Keratinocyte (primary cell): ENCODE measurements around the gene NUDT21. TPM values are rescaled to one million over a fixed set of nuclear protein-coding genes. Genes with fewer than 3 reads are reported as not detected.

Experiments used
- DNase-seq: peaks from one replicate; pipeline ENCODE4 v3.0.0-alpha.2; 2011; ENCODE audit warnings: low read depth, missing footprints, low spot score
- FAIRE-seq: peaks from 2 replicates; lab custom pipeline; 2011; peaks lifted over from hg19 to GRCh38; lab: Jason Lieb, UNC
- H2AFZ ChIP-seq: 2 replicates; pipeline ENCODE4 v1.6.0; 2012; ENCODE audit warnings: low read length, control low read depth, inconsistent platforms; ENCODE audit not compliant: control insufficient read depth
- H3K27ac ChIP-seq: 2 replicates; pipeline ENCODE4 v1.5.1; 2011; ENCODE audit warnings: low read length; ENCODE audit not compliant: control insufficient read depth, insufficient read depth
- H3K27me3 ChIP-seq: 3 replicates; pipeline ENCODE4 v1.6.0; 2011; ENCODE audit warnings: low read length; ENCODE audit not compliant: control insufficient read depth, insufficient read depth; ENCODE audit errors: extremely low read depth
- H3K36me3 ChIP-seq, 2 experiments: 2 replicates in 1 of 2; 3 replicates in 1 of 2; pipeline ENCODE4 v1.5.1; 2011; ENCODE audit warnings: low read length in 2 of 2, mild to moderate bottlenecking in 1 of 2; ENCODE audit not compliant: control insufficient read depth in 2 of 2, insufficient read depth in 2 of 2; ENCODE audit errors: extremely low read depth in 1 of 2
- H3K4me1 ChIP-seq: 3 replicates; pipeline ENCODE4 v1.5.1; 2011; ENCODE audit warnings: low read length; ENCODE audit not compliant: control insufficient read depth, insufficient read depth; ENCODE audit errors: extremely low read depth
- H3K4me2 ChIP-seq: 3 replicates; pipeline ENCODE4 v1.6.0; 2011; ENCODE audit warnings: low read depth, low read length; ENCODE audit not compliant: control insufficient read depth, insufficient read depth; ENCODE audit errors: extremely low read depth
- H3K4me3 ChIP-seq, 3 experiments: fragments of 200-600 bp in 1 of 3; sonication (generic) in 1 of 3; 2 replicates in 2 of 3; 3 replicates in 1 of 3; pipeline ENCODE4 v1.5.1; 2011 to 2016; ENCODE audit warnings: low read length in 3 of 3, mild to moderate bottlenecking in 3 of 3, control low read depth in 2 of 3, inconsistent platforms in 1 of 3, low read depth in 1 of 3, mixed read lengths in 1 of 3, mixed run types in 1 of 3, moderate library complexity in 1 of 3; ENCODE audit not compliant: control insufficient read depth in 2 of 3, insufficient read depth in 2 of 3; ENCODE audit errors: extremely low read depth in 1 of 3
- H3K79me2 ChIP-seq: 2 replicates; pipeline ENCODE4 v1.6.0; 2012; ENCODE audit warnings: low read length; ENCODE audit not compliant: control insufficient read depth, insufficient read depth
- H3K9ac ChIP-seq: 3 replicates; pipeline ENCODE4 v1.6.0; 2011; ENCODE audit warnings: low read length; ENCODE audit not compliant: control insufficient read depth, insufficient read depth; ENCODE audit errors: extremely low read depth
- H3K9me1 ChIP-seq: 3 replicates; pipeline ENCODE4 v1.6.0; 2011; ENCODE audit warnings: low read length; ENCODE audit not compliant: control insufficient read depth, insufficient read depth; ENCODE audit errors: extremely low read depth
- H3K9me3 ChIP-seq: 2 replicates; pipeline ENCODE4 v1.5.1; 2012; ENCODE audit warnings: low read depth, low read length; ENCODE audit not compliant: control insufficient read depth
- H4K20me1 ChIP-seq: 3 replicates; pipeline ENCODE4 v1.6.0; 2011; ENCODE audit warnings: low read length; ENCODE audit not compliant: control insufficient read depth, insufficient read depth; ENCODE audit errors: extremely low read depth
- CTCF ChIP-seq, 3 experiments: IDR thresholded peaks in 1 of 3; conservative IDR thresholded peaks in 1 of 3; optimal IDR thresholded peaks in 1 of 3; 2 replicates in 2 of 3; 3 replicates in 1 of 3; pipeline versions ENCODE3 to v1.5.1; 2011; ENCODE audit warnings: low read length in 3 of 3, mild to moderate bottlenecking in 3 of 3, moderate library complexity in 2 of 3, control low read depth in 1 of 3, inconsistent platforms in 1 of 3; ENCODE audit not compliant: insufficient read depth in 2 of 3; ENCODE audit errors: extremely low read depth in 1 of 3
- EZH2 ChIP-seq: IDR thresholded peaks from one replicate; pipeline ENCODE4 v1.6.1; 2012; ENCODE audit warnings: inconsistent platforms, mild to moderate bottlenecking, low read length, moderate library complexity
- dilution Hi-C: fragments of 300-500 bp; cut with MboI; formaldehyde crosslinking; loops from one replicate; pipeline ENCODE4 v1.7.0; 2020; ENCODE audit warnings: low sequenced_read_pairs; ENCODE audit not compliant: extremely low pct_ligation_motif_present
- polyA plus RNA-seq, 5 experiments: library from polyadenylated mRNA; depleted of rRNA in 3 of 5; stranded (reverse) in 3 of 5; stranded (forward) in 1 of 5; unstranded in 1 of 5; fragments of >200 nt; gene quantifications; 1 replicate in 1 of 5; 2 replicates in 3 of 5; 3 replicates in 1 of 5; pipeline versions ENCODE4 v1.2.1 to v1.2.3, GENCODE V29; 2011 to 2012; ENCODE audit warnings: missing spikeins in 2 of 5, low read depth in 1 of 5, low replicate concordance in 1 of 5

Gene NUDT21
- polyA plus RNA-seq, 1 donor (not counting 4 experiments of a cell fraction or from before 2014, with no cell fraction given), result 98.2 TPM

- Histone ChIP-seq H3K79me2 (no peaks in the 10 kb centered on the region), H2AFZ (no peak overlapping the region), H4K20me1 (no peaks in the 10 kb centered on the region), H3K4me1 (no peaks in the 10 kb centered on the region), H3K4me3 (no peak overlapping the region), H3K9ac (no peak overlapping the region), H3K36me3 (peaks cover 5 to 12% of the 10 kb centered on the region in 2 experiments), H3K4me2 (no peak overlapping the region), H3K27me3 (no peaks in the 10 kb centered on the region), H3K9me1 (no peaks in the 10 kb centered on the region), H3K27ac (no peak overlapping the region), H3K9me3 (no peaks in the 10 kb centered on the region)
- dilution Hi-C loops, result no loop called here
- FAIRE-seq (no peak), DNase-seq (no peak)
- TF ChIP-seq CTCF (optimal IDR thresholded peaks at IDR 0.05 in 1 of 3, IDR thresholded peaks at IDR 0.05 in 1 of 3, conservative IDR thresholded peaks at IDR 0.05 in 1 of 3; ENCODE audit: extremely low read depth in 1 of 3, insufficient read depth in 2 of 3, low read length in 3 of 3) (no peak), EZH2 (no peak)
Observed at GRCh38 chr16:56488035-56488434, 36.9 kb upstream of the NUDT21 start.

- Histone ChIP-seq H4K20me1 (no peaks in the 10 kb centered on the region), H3K9ac (no peak overlapping the region), H3K4me2 (no peak overlapping the region), H3K9me3 (no peaks in the 10 kb centered on the region), H3K36me3 (peaks cover 8 to 12% of the 10 kb centered on the region in 2 experiments), H3K27me3 (no peaks in the 10 kb centered on the region), H3K4me3 (no peak overlapping the region), H3K4me1 (no peaks in the 10 kb centered on the region), H3K79me2 (no peaks in the 10 kb centered on the region), H2AFZ (no peak overlapping the region), H3K27ac (no peak overlapping the region), H3K9me1 (no peaks in the 10 kb centered on the region)
- dilution Hi-C loops, result no loop called here
- FAIRE-seq, result no peak
- TF ChIP-seq EZH2 (no peak), CTCF (optimal IDR thresholded peaks at IDR 0.05 in 1 of 3, IDR thresholded peaks at IDR 0.05 in 1 of 3, conservative IDR thresholded peaks at IDR 0.05 in 1 of 3; ENCODE audit: extremely low read depth in 1 of 3, insufficient read depth in 2 of 3, low read length in 3 of 3) (no peak)
- DNase-seq, result no peak
Observed at GRCh38 chr16:56483394-56483793, 32.3 kb upstream of the NUDT21 start.
